CD4-positive, alpha-beta T cell (primary cell): ENCODE data around the gene TSHZ2. TPM values are rescaled to one million over a fixed set of nuclear protein-coding genes. Genes with fewer than 3 reads are reported as not detected.

Experiments used
- ATAC-seq: fragments of 200-7000 bp; cut with Tn5 transposase; one replicate; pipeline ENCODE4 v1.10.0; 2022; ENCODE audit warnings: mild to moderate bottlenecking; ENCODE audit not compliant: poor library complexity
- CTCF ChIA-PET: fragments of 350-600 bp; sonication (Branson Sonifier 250); formaldehyde crosslinking; loops from one replicate; lab custom pipeline; 2021; ENCODE audit warnings: antibody characterized with exemption, inconsistent platforms; lab: Charles Lee
- POLR2A ChIA-PET: fragments of 350-600 bp; sonication (Branson Sonifier 250); formaldehyde crosslinking; loops from one replicate; lab custom pipeline; 2021; ENCODE audit warnings: antibody characterized with exemption, inconsistent platforms; lab: Charles Lee
- DNase-seq, 14 experiments: peaks; one replicate each; pipeline ENCODE4 v3.0.0-alpha.2; 2013 to 2020; ENCODE audit warnings: mixed read lengths in 2 of 14
- H3K27ac ChIP-seq, 2 donors: one replicate each; pipeline versions ENCODE4 v1.5.1 to v1.7.0; 2013; ENCODE audit warnings: low read length in 2 of 2, low read depth in 1 of 2, mild to moderate bottlenecking in 1 of 2
- H3K27me3 ChIP-seq, 2 experiments: 1 replicate in 1 of 2; 2 replicates in 1 of 2; pipeline versions ENCODE4 v1.6.1 to v1.7.0; 2013; ENCODE audit warnings: low read length in 2 of 2, control low read depth in 1 of 2, mild to moderate bottlenecking in 1 of 2, moderate library complexity in 1 of 2; ENCODE audit not compliant: insufficient read depth in 2 of 2, control insufficient read depth in 1 of 2
- H3K36me3 ChIP-seq: one replicate; pipeline ENCODE4 v1.6.1; 2013; ENCODE audit warnings: low read length, control low read depth; ENCODE audit not compliant: insufficient read depth
- H3K4me1 ChIP-seq: one replicate; pipeline ENCODE4 v1.6.1; 2013; ENCODE audit warnings: low read length, control low read depth; ENCODE audit not compliant: insufficient read depth
- H3K4me3 ChIP-seq: one replicate; pipeline ENCODE4 v1.5.1; 2013; ENCODE audit warnings: mild to moderate bottlenecking, low read length, moderate library complexity
- H3K9me3 ChIP-seq, 2 experiments: 1 replicate in 1 of 2; 2 replicates in 1 of 2; pipeline versions ENCODE4 v1.6.1 to v1.7.0; 2013; ENCODE audit warnings: low read length in 2 of 2, mild to moderate bottlenecking in 2 of 2, control low read depth in 1 of 2, moderate library complexity in 1 of 2; ENCODE audit not compliant: control insufficient read depth in 1 of 2, insufficient read depth in 1 of 2
- H3K27ac Mint-ChIP-seq: one replicate; pipeline ENCODE4 v1.8.0; 2020; ENCODE audit warnings: mixed read lengths
- H3K27me3 Mint-ChIP-seq: one replicate; pipeline ENCODE4 v1.8.0; 2021; ENCODE audit warnings: mixed read lengths
- H3K36me3 Mint-ChIP-seq: one replicate; pipeline ENCODE4 v1.8.0; 2021; ENCODE audit warnings: low read depth, mixed read lengths
- H3K4me1 Mint-ChIP-seq: one replicate; pipeline ENCODE4 v1.8.0; 2021; ENCODE audit warnings: low read depth, mixed read lengths
- H3K4me3 Mint-ChIP-seq: one replicate; pipeline ENCODE4 v1.8.0; 2020; ENCODE audit warnings: mild to moderate bottlenecking, mixed read lengths
- H3K9me3 Mint-ChIP-seq: one replicate; pipeline ENCODE4 v1.8.0; 2020; ENCODE audit warnings: mixed read lengths
- intact Hi-C, 2 experiments: fragments of 100-400 bp; cut with DNase I in 1 of 2; cut with micrococcal nuclease in 1 of 2; formaldehyde crosslinking; loops; one replicate each; pipeline versions ENCODE4 v1.15.1 to v1.9.0; 2023 to 2025; cut with DNase I, micrococcal nuclease
- total RNA-seq, 174 experiments: library from RNA in 2 of 174; stranded (reverse) in 2 of 174; gene quantifications; one replicate each; pipeline ENCODE4 v1.2.3 and lab custom pipeline; 2021 to 2026
- TF ChIP-seq, protein P1 (sequence below): fragments of 200-600 bp; IDR thresholded peaks from one replicate; pipeline ENCODE4 v1.8.0; 2022; ENCODE audit warnings: antibody characterized with exemption, mild to moderate bottlenecking

TSHZ2 gene
- total RNA-seq, 2 experiments from 2014 or later = 26.1 to 27.4 TPM

DNA sequence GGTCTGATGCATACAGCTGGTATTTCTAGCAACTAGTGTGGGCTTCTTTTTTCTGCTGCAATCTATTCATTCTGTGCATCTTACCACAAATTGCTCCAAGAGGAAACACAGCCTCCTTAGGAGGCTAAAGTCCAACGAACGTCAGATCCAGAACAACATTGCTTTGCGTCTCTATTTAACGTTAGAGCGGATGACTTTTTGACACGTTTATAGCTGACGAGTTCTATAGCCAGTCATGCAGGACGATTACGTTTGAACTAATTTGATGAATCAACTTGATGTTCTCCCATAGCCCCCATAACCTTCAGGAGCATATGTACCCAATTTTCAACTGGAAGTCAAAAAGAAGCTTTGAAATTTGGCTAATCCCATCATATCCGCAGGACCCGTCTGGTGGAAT, 59.9 kb downstream of the TSHZ2 start:
- intact Hi-C loops = loop anchor here in 1 of 2 experiments (5.0 kb wide), 1 partner anchor 720 kb away; no protein-coding TSS in a partner anchor

DNA sequence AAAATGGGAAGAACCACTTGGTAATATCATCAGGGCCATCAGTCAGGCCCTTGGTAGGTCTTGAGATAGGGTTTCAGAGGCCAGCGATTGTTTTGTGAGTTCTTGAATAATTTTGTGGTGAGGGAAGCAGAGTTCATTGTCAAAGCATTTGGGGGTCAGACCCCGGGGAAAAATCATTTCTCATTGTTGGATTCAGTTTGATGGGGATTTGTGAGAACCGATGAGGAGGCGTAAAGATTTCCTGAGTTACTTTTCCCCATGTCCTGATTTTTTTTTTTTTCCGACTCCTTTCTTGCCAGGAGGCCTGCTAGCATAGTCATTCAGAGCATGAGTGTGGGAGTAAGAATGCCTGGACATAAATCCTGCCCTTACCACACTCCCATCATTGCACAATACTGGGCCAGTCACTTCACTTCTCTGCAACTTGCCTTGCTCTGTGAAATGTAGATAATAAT, 60.3 kb downstream of the TSHZ2 start:
- Histone ChIP-seq H3K27me3 (no peaks in the 10 kb centered on the region), H3K4me1 (peaks cover 5% of the 10 kb centered on the region), H3K36me3 (no peaks in the 10 kb centered on the region), H3K27ac (no peak overlapping the region), H3K9me3 (no peaks in the 10 kb centered on the region), H3K4me3 (no peak overlapping the region)
- no peaks in the 10 kb centered on the region for H3K9me3 Mint-ChIP-seq
- no peak overlapping the region for H3K27ac Mint-ChIP-seq
- ATAC-seq (no peak), DNase-seq (no peak)
- TF ChIP-seq, protein P1, sequence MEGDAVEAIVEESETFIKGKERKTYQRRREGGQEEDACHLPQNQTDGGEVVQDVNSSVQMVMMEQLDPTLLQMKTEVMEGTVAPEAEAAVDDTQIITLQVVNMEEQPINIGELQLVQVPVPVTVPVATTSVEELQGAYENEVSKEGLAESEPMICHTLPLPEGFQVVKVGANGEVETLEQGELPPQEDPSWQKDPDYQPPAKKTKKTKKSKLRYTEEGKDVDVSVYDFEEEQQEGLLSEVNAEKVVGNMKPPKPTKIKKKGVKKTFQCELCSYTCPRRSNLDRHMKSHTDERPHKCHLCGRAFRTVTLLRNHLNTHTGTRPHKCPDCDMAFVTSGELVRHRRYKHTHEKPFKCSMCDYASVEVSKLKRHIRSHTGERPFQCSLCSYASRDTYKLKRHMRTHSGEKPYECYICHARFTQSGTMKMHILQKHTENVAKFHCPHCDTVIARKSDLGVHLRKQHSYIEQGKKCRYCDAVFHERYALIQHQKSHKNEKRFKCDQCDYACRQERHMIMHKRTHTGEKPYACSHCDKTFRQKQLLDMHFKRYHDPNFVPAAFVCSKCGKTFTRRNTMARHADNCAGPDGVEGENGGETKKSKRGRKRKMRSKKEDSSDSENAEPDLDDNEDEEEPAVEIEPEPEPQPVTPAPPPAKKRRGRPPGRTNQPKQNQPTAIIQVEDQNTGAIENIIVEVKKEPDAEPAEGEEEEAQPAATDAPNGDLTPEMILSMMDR = no peak
- no peaks in the 10 kb centered on the region for H3K27me3 Mint-ChIP-seq
- POLR2A ChIA-PET = no interaction called here
- no peaks in the 10 kb centered on the region for H3K36me3 Mint-ChIP-seq
- intact Hi-C loops = loop anchor here in 1 of 2 experiments (5.0 kb wide), 1 partner anchor 720 kb away; no protein-coding TSS in a partner anchor
- peaks cover 50% of the 10 kb centered on the region for H3K4me1 Mint-ChIP-seq
- H3K4me3 Mint-ChIP-seq = no peak overlapping the region
- CTCF ChIA-PET = interaction anchor here (0.5 kb wide), 1 partner anchor 1471 kb away, joined by 3 read pairs; no protein-coding TSS in a partner anchor

More for the DNA sequence above, 59.9 kb downstream of the TSHZ2 start:
- Histone ChIP-seq H3K36me3 (no peaks in the 10 kb centered on the region), H3K4me1 (peaks cover 5% of the 10 kb centered on the region), H3K27ac (no peak overlapping the region), H3K27me3 (no peaks in the 10 kb centered on the region), H3K9me3 (no peaks in the 10 kb centered on the region), H3K4me3 (no peak overlapping the region)
- Mint-ChIP-seq H3K36me3 (no peaks in the 10 kb centered on the region), H3K9me3 (no peaks in the 10 kb centered on the region), H3K4me1 (peaks cover 54% of the 10 kb centered on the region), H3K4me3 (no peak overlapping the region), H3K27ac (no peak overlapping the region), H3K27me3 (peaks cover 4% of the 10 kb centered on the region)
- ATAC-seq (no peak), DNase-seq (no peak)
- ChIA-PET POLR2A (no interaction called here), CTCF (interaction anchor here (0.5 kb wide), 1 partner anchor 1471 kb away, joined by 3 read pairs; no protein-coding TSS in a partner anchor)
- TF ChIP-seq, protein P1 = no peak

DNA sequence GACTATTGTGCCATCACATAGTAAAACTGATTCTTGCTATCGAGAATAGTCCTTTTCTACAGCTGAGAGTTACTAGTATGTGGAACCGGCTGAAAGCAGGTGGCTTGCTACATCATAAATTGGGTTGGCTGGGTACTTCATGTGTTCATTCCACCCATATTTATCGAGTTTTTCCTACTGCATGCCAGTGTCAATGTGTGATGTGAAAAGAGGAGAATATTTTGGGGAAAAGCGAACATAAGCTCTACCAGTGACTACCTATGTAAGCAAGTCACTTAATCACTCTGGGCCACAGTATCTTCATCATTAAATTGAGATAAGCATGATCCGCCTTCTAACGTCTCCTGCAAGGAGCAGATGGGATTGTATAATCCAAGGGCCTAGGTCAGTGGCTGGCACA, 61.0 kb downstream of the TSHZ2 start:
- TF ChIP-seq, protein P1 = no peak
- H3K4me1 ChIP-seq = peaks cover 5% of the 10 kb centered on the region
- no peaks in the 10 kb centered on the region for H3K9me3 ChIP-seq
- Mint-ChIP-seq H3K36me3 (no peaks in the 10 kb centered on the region), H3K27ac (no peak overlapping the region), H3K4me1 (peaks cover 49% of the 10 kb centered on the region), H3K27me3 (no peaks in the 10 kb centered on the region), H3K9me3 (no peaks in the 10 kb centered on the region), H3K4me3 (no peak overlapping the region)
- H3K27ac ChIP-seq = no peak overlapping the region
- CTCF ChIA-PET = no interaction called here
- no peak overlapping the region for H3K4me3 ChIP-seq
- DNase-seq (no peak), ATAC-seq (no peak)
- H3K36me3 ChIP-seq = no peaks in the 10 kb centered on the region
- intact Hi-C loops = loop anchor here in 1 of 2 experiments (5.0 kb wide), 1 partner anchor 721 kb away; no protein-coding TSS in a partner anchor
- POLR2A ChIA-PET = no interaction called here
- H3K27me3 ChIP-seq = no peaks in the 10 kb centered on the region
